ENCODE results near the gene TUBB4A.
"Not testable (repeated sequence)": the region's sequence is repeated elsewhere in the genome, so short reads cannot be mapped to it uniquely, and the experiment has no call there.

Gene TUBB4A

DNA sequence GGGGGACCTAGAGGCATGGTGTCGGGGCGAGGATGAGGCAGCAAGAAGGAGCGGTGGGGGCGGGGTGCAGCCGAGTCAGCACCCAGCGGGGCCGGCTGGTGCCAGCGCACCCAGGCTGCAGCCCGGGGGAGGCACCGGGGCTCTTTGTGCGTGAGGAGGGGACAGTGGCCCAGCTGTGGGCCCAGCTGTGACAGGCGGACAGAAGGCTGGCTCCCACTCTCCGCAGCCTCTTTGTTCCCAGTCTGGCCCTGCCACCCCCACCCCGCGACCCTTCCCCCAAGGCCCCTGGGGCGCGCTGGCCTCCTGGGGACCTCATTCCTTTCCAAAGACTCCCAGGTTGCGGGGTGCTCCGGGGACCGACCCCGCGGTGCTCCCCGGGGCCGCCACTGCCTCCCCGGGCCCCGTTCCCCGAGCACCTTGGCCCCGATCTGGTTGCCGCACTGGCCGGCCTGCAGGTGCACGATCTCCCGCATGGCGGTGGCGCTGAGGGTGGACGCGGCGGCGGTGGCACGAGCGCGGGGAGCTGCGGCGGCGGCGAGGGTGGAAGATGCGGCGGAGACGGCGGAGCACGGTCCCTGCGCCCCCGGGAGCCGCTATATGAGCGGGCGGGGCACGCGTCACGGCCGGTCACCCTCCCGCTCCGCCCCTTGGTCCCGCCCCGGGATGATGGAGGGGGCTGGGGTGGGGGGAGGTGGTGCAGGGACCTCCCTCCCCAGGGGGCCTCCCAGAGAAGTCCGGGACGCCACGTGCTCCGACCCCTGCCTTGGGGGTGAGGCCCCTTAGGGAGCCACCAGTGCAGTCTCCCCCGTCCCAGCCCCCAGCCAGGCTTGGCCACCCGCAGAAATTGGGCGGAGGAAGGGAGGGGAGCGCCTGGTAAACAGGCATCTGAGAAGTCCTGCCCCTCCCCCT, at the start of gene TUBB4A:
TUBB4A (minus strand) TSS at position 570 of the 909 bp plus-strand sequence; CDS start at position 473, 97 bp downstream.
- DNase-seq, result peak; percentile 25

DNA sequence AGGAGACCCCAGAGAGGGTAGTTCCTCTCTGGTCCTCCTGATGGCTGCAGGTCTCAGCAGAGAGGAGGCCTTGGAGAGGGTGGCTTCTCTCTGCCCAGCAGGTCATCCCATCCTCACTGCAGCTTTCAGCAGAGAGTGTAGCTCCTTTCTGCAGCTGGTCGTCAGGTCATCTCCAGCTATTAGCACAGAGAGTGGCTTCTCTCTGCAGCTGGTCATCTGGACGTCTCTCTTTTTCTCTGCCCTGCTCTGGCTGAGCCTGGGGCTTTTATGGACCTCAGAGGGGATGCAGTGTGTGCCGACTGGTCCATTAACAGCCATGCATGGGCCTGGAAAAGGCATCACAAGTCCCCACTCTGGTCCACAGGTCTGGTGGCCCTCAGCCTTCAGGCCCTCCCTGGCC, 49.0 kb upstream of the TUBB4A start:
- no peak for DNase-seq

DNA sequence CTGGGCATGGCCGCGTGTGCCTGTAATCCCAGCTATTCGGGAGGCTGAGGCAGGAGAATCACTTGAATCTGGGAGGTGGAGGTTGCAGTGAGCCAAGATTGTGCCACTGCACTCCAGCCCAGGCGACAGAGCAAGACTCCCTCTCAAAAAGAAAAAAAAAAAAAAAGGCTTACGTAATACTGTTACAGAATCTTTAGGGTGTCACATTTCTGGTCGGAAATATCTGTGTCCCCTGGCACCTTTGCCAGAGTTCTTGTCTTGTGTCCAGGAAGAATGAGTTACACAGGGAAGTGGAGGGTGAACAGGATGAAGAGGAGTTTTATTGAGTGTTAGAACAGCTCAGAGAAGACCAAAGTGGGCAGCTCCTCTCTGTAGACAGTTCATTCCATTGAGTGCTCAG, 48.6 kb upstream of the TUBB4A start:
- DNase-seq, result not testable (repeated sequence)

DNA sequence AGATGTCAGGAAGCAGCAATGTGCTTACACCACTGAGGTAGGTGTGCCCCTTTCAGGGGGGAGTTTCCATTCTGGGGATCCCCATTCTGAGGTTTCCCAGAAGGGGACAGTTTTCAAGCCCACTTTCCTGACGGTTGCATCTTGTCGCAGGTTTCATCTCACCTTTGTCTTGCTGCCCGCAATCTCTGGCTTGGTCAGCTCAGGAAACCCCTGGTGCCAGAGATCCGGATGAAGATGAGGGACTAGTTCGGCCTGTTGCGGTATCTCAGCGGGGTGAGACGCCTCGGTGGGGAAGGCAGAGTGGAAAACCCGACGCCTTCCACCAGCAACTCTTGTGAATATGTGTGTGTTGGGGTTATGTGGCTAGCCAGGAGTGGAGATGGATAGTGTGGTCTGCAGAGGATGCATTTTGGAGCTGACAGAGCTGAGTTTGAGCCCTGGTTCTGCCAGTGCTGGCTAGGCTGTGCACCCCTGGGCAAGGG, 41.8 kb upstream of the TUBB4A start:
- DNase-seq, result no peak

DNA sequence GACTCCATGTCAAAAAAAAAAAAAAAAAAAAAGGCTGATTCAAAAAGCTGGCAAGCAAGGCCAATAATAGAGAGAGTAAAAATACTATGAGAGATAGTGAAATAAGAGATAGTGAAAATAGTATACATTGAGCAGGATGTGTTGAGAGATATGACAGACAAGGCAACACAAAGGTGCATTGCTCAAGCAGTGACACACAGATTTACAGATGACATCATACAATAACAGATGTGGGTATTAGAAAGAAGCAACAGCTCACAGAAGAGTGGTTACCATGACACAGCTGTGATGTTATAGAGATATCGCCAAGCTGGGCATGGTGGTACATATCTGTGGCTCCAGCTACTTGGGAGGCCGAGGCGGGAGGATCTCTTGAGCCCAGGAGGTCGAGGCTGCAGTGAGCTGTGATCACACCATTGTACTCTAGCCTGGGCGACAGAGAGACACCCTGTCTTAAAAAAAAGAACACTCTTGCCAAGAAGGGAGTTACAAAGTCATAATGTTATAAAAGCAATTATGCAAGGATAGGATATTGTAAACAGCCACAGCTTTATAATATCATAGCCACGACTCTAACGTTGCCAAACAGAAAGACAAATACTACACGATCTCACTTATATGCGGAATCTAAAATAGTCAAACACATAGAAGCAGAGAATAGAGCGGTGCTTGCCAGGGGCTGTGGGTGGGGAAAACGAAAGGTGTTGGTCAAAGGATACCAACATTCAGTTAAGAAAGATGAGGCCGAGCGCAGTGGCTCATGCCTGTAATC, 39.0 kb upstream of the TUBB4A start:
- DNase-seq, result no peak

DNA sequence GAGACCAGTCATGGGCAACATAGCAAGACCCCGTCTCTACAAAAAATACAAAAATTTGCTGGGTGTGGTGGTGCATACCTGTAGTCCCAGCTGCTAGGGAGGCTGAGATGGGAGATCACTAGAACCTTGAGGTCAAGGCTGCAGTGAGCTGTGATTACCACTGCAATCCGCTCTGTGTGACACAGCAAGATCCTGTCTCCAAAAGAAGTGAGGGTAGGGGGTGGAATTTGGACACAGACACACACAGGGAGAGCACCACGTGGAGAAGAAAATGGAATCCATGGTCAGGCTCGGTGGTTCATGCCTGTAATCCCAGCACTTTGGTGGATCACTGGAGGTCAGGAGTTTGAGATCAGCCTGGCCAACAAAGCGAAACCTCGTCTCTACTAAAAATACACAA, 37.4 kb upstream of the TUBB4A start:
- no peak for DNase-seq

DNA sequence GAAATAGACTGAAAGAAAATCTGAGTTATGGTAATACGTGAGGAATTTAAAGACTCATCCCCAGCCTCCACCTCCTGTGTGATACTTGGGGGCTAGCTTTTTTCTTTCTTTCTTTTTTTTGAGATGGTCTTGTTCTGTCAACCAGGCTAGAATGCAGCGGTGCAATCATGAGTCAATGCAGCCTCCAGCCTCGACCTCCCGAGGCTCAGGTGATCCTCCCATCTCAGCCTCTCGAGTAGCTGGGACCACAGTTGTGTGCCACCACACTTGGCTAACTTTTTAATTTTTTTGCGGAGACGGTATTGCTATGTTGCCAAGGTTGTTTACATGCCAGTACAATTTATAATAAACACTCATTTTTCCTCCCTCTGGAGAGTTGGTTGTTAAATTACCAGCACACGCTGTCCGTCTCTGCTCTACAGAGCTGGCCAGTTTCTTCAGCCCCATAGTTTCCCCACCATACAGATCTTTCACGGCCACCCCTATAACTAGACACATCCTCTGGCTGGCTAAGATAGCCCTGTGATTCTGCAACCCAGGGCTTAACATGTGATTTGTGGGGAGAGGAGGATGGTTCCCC, 33.5 kb upstream of the TUBB4A start:
- DNase-seq, result no peak

DNA sequence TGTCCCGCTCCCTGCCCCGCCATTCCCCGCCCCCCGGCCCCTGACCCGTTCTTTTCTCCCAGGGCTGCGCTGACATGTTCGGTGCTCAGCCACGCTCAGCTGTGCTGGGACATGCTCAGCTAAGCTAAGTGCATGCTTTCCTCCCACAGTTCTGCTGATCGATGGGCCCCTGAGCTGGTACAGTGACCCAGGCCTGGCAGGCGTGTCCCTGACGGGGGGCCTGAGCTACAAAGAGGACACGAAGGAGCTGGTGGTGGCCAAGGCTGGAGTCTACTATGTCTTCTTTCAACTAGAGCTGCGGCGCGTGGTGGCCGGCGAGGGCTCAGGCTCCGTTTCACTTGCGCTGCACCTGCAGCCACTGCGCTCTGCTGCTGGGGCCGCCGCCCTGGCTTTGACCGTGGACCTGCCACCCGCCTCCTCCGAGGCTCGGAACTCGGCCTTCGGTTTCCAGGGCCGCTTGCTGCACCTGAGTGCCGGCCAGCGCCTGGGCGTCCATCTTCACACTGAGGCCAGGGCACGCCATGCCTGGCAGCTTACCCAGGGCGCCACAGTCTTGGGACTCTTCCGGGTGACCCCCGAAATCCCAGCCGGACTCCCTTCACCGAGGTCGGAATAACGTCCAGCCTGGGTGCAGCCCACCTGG, 32.5 kb upstream of the TUBB4A start:
- DNase-seq, result no peak

DNA sequence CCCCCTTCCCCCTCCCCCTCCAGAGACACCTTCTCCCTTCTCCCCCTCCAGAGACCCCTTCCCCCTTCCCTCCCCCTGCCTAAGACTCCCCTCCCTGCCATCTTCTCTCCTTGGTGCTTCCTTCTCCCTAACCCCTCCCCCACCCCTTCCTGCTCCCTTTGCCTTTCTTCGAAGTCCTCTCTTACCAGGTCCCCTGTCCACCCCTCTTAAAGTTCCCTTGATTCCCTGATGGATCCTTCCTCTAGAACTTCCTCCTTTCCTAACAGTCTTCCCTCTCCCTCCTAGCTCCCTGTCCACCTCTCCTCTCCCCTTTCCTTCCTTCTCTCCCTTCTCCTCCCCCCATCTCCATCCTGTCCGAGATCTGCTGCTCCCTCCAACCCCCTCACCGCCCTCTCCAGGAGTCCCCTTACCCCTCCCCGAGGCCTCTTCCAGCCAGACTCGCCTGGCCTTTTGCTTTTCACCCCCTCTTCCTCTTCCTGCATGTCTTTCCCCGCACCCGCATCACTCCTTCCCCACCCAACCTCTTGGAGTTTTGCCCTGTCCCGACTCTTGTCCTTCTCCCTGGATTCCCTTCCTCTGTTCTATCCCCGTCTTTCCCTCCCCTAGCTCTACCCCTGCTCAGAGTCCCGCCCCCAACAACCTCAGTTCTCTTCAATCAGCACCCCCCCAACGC, 31.8 kb upstream of the TUBB4A start:
- DNase-seq, result no peak

DNA sequence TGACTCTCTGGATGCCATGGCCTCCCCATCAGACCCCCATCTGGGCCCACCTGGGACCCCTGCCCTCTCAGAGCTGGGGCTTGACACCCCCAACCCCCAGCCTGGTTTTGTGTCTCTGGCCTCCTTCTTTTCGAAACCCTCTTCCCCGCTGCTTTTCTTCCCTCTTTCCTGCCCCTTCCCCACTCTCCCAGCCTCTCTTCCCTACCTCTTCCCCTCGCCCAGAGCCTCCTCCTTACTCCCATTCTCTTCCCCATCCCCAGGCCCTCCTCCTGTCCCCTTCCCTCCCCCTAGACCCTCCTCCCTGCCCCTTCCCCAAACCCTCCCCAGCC, 30.9 kb upstream of the TUBB4A start:
- DNase-seq, result no peak

DNA sequence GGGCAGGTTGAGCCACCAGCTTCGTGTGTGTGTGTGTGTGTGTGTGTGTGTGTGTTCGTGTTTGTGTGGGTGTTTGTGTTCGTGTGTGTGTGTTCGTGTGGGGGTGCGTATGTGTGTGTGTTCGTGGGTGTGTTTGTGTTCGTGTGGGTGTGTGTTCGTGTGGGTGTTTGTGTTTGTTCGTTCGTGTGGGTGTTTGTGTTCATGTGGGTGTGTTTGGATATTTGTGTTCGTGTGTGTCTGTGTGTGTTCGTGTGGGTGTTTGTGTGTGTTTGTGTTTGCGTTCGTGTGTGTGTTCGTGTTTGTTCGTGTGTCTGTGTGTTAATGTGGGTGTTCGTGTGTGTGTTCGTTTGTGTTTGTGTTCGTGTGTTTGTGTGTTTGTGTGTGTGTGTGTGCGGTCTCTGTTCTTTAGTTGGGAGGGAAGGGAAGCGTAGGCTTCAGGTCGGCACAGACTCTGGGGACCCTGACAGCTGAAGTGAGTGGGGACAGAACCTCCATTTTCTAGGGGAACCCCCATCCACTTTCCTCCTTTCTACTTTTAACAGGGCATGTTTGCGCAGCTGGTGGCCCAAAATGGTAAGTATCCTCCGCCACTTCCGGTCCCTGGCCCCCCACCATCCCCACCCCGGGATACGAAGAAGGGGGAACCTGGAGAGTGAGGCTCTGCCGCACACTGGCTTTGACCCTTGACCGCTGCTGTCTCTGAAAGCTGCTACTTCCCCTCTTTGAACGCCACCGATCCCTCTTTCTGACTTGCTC, 30.3 kb upstream of the TUBB4A start:
- DNase-seq, result no peak

DNA sequence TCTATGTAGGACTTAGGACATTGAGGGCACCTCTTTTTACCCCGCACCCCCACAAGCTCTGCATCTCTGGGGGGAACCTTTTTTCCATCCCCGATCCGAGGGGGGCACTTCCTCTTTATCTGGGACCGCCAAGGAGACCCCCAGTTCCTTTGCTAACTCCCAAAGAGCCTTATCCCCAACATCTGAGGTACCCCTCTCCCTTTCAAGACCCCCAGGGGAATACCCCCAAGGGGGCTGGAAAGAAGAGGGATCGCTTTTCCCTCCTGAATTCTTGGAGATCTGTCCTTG, 29.8 kb upstream of the TUBB4A start:
- no peak for DNase-seq

DNA sequence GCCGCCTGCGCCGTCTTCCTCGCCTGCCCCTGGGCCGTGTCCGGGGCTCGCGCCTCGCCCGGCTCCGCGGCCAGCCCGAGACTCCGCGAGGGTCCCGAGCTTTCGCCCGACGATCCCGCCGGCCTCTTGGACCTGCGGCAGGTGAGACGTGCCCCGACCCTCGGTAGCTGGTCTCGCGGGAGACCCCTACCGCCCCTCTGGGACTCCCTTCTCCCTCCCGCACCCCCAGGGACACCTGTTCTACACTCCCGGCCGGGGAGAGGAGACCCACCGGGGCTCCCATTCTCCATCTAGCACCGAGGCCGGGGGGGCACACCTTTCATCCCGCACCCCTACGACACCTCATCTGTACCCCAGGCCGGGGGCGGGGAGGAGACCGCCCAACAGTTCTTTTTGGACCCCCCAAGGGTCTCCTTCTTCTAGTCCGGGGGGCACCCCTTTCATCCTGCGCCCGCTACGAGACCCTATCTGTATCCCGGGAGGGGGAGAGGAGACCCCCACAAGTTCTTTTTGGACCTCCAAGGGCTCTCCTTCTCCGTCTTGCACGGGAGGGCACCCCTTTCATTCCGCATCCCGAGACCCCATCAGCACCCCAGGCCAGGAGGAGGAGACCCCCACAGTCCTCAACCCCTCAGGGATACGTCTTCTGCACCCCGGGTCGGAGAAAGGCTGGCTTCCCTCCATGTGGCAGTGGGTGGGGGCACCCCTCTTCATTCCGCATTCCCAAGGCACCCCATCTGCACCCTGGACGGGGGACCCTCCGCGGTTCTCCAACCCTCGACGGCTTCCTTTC, 29.2 kb upstream of the TUBB4A start:
- DNase-seq, result no peak

DNA sequence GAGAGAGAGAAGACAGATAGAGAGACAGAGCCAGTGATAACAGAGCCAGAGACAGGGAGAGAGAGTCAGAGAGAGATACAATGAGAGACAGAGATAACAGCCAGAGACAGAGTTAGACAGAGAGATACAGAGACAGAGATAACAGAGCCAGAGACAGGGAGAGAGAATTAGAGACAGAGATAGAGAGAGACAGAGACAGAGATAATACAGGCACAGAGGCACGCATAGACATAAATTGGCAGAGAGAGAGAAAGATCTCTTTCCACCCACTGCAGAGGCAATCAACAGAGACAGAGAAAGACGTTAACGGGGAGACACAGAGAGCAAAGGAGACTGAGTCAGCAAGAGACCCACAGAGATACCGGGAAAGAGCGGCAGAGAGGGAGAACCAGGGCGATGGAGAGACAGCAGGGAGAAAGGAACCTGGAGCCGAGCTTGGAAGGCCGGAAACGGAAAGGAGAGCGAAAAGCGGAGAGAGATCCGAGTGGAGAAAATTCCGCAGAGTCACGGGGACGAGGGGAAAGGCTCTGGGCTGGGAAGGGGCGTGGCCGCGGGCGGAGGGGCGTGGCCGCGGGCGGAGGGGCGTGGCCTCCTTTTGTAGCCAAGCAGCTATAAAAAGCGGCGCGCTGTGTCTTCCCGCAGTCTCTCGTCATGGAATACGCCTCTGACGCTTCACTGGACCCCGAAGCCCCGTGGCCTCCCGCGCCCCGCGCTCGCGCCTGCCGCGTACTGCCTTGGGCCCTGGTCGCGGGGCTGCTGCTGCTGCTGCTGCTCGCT, 28.5 kb upstream of the TUBB4A start, which contains the start of gene TNFSF9:
TNFSF9 (plus strand) TSS at position 641 of the 777 bp plus-strand sequence; CDS start at position 652, 11 bp downstream.
- DNase-seq, result peak; percentile 79

DNA sequence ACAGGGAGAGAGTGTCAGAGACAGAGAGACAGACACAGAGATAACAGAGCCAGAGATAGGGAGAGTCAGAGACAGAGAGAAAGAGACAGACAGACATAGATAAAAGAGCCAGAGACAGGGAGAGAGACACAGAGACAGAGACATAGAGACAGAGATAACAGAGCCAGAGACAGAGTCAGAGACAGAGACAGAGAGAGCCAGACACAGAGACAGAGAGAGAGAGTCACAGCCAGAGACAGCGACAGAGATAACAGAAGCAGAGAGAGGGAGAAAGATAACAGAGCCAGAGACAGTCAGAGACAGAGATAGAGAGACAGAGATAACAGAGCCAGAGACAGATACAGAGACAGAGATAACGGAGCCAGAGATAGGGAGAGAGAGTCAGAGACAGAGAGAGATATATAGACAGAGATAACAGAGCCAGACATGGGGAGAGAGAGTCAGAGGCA, 27.9 kb upstream of the TUBB4A start:
- no peak for DNase-seq

DNA sequence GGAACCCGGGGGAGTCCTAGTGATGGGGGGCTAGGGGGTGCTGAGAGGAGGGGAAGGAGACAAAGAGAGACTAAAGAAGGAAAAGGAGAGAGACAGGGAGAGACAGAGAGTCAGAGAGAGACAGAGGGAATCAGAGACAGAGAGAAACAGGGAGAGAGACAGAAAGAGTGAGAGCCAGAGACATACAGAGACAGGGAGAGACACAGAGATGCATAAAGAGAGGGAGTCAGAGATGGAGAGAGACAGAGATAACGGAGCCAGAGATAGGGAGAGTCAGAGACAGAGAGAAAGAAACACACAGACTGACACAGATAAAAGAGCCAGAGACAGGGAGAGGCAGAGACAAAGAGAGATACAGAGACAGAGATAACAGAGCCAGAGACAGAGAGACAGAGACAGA, 27.2 kb upstream of the TUBB4A start:
- DNase-seq, result no peak

DNA sequence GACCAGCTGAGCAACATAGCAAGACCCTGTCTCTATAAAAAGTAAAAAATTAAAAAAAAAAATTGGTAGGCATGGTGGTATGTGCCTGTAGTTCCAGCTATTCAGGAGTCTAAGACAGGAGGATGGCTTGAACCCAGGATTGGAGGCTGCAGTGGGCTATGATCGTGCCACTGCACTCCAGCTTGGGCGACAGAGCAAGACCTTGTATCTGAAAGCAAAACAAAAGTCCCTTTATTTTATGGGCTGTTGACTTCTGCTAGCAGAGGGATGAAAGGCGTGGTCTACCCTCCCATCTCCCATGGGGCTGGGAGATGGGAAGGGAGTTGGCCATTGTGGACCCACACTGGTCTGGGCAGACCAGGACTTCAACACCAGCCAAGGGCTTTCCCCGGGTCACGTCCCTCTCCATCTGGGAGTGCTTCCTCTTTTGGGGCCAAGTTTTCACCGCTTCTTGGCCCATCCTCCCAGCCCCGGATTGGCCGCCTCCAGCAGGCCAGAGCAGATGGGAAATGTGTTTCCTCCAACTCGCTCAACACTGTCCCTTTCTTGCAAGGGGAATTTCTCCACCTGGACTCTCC, 26.5 kb upstream of the TUBB4A start:
- no peak for DNase-seq

DNA sequence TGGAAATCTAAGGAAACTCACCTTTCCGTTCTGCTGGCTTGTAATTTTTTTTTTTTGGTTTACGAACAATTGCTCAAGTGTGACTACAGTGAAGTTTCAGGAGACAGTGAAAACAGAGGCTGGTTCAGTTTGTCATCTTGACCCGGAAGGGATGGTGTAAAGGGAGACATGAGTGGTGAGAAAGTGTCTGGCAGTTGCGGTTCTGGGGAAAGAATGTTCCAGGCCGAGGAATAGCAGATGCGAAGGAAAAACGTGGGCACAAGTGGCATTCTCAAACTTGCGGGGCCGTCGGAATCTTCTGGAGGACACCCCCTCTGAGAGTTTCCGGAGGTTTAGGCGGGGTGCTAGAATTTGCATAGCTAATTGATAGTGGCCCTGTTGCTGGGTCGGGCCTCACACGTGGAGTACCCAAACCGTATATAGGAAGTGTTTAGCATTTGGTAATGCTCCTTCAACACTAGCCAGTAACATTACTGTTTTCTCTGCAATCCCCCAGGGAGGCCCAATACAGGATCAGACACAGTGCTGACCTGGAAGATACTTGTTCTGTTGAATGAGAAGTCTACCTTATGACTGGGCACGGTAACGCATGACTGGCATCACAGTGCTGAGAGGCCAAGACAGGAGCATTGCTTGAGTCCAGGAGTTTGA, 25.9 kb upstream of the TUBB4A start:
- no peak for DNase-seq

DNA sequence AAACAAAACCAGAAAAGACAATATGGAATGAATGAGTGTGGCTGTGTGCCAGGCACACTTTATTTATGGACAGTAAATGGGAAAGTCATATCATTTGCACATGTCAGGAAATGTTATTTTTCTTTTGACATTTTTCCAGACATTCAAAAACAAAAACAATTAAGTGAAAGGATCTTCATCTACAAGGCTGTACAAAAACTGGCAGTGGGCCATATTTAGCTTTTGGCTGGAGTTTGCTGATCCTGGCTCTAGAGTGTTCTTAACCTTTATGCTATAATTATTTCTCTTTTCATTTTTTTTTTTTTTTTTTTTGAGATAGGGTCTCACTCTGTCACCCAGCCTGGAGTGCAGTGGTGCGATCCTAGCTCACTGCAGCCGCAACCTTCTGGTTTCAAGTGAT, 22.2 kb upstream of the TUBB4A start:
- DNase-seq, result no peak
